Nucleus accumbens (tissue), 56 donors: ENCODE data around the gene CERKL.
"Not testable (repeated sequence)": the region's sequence is repeated elsewhere in the genome, so short reads cannot be mapped to it uniquely, and the experiment has no call there.

ENCODE experiments used
- DNase-seq, 56 donors: peaks; one replicate each; lab custom pipeline; 2025; lab: John Stamatoyannopoulos, UW

Gene CERKL, protein sequence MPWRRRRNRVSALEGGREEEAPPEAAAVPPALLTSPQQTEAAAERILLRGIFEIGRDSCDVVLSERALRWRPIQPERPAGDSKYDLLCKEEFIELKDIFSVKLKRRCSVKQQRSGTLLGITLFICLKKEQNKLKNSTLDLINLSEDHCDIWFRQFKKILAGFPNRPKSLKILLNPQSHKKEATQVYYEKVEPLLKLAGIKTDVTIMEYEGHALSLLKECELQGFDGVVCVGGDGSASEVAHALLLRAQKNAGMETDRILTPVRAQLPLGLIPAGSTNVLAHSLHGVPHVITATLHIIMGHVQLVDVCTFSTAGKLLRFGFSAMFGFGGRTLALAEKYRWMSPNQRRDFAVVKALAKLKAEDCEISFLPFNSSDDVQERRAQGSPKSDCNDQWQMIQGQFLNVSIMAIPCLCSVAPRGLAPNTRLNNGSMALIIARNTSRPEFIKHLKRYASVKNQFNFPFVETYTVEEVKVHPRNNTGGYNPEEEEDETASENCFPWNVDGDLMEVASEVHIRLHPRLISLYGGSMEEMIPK

DNA sequence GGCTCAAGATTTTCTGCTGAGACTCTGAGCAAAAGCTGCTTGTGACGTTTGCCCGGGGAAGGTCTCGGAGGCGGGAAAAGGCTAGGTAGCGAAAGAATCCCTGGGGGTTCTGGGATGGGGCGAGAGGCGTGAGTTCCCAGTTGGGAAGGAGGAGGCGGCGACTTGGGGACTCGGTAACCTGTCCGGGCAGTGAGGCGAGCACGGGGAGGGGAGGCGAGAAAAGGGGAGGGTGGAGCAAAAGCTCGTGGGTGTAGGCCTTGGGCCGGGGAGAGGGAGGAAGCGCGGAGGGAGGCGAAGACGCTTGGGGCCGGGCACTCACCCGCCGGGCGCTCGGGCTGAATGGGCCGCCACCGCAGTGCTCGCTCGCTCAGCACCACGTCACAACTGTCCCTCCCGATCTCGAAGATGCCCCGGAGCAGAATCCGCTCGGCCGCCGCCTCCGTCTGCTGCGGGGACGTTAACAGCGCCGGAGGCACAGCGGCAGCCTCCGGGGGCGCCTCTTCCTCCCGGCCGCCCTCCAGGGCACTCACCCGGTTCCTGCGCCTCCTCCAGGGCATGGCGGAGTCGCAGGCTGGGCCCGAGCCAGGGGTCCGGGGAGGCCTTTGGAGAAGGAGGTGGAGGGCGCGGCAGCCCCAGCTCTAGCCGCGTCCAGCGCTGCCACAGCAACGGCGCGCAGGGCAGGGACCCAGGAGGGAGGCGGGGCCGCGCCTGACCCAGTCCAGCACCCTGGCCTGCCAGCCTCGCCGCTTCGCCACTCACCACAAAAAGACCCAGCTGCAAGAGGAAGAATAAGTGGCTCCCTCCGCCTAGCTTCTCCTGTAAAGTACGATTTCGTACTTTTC lies at the start of gene CERKL:
TSS of gene CERKL (minus strand) at position 656 of the 842 bp plus-strand sequence. CDS start at position 557, 99 bp downstream.
- peak in 7 of 56 donors; percentile 8 to 41 (median 24) for DNase-seq

DNA sequence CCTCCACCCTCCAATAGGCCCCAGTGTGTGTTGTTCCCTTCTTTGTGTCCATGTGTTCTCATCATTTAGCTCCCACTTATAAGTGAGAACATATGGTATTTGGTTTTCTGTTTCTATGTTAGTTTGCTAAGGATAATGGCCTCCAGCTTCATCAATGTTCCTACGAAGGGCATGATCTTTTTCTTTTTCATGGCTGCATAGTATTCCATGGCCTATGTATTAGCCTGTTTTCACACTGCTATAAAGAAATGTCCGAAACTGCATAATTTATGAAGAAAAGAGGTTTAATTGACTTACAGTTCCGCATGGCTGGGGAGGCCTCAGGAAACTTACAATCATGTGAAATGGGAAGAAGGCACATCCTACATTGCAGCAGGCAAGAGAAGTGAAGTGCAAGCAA lies 45.6 kb upstream of the CERKL start:
- DNase-seq = not testable (repeated sequence)

DNA sequence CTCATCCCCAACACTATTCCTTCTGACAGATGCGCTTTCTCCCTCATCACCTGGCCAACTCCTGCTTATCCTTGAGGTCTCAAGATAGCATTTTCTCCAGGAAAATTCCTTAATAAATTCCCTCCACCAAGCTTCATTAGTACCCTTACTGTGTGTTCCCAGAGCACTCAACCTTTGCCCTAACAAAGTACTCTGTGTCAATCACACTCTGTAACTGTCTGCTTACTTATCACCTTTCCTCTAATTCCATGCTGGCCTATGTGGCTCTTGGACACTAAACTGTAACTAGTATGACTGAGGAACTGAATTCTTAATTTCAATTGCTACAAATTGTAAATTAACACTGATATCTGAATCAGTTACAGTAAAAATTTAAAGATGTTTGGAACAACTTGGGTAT lies 41.3 kb upstream of the CERKL start:
- no peak for DNase-seq

DNA sequence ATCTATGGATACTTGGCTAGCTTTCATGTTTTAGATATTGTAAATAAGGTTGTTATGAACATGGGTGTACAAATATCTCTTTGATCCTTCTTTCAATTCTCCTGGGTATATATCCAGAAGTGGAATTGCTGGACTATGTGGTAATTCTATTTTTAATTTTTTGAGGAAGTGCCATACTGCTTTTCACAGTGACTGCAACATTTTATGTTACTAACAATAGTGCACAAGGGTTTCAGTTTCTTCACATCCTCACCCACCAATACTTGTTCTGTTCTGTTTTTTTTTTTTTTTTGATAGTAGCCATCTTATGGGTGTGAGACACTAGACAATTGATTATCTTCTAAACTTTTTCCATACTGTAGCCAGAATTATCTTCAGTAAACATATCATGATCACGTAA lies 40.7 kb upstream of the CERKL start:
- DNase-seq = no peak

DNA sequence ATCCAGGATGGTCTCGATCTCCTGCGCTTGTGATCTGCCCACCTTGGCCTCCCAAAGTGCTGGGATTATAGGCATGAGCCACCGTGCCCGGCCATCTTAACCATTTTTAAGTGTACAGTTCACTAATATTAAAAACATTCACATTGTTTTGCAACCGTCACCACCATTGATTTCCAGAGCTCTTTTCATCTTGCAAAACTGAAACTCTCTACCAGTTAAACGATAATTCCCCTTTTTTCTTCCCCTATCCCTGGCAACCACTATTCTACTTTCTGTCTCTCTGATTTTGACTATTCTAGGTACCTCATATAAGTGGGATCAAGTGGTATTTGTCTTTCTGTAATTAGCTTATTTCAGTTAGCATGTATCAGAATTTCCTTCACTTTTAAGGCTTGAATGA lies 40.2 kb upstream of the CERKL start:
- no peak for DNase-seq

DNA sequence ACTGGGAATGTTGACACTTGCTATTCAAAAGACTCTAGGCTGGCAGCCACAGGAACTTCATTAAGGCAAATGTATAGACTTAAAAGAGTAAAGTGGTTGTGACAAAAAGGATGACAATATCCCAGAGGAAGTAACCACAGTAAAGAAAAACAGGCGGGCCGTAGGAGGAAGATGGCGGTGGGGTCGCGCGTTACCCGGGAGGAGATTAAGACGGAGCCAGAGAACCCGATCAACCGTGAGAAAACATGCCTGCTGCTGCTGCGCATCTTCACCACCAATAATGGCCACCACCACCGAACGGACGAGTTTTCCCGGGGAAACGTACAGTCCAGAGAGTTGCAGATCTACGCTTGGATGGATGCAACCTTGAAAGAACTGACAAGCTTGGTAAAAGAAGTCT lies 37.4 kb upstream of the CERKL start:
- no peak for DNase-seq

DNA sequence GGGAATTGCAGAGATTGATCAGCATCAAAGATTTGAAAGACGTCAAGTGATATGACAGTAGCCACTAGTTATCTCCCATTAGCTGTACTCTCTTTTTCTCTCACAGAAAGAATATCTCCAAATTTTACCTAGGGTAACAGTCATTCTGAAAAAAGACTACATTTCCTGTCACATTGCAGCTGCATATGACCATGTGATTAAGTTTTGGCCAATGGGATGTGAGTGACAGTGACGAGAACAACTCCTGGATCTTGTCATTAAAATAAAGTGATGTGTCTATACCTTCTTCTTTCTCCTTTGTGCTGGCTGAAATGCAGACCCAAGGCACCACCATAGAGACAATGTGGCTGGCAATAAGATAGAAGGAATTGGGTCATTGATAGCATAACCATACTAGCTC lies 34.0 kb upstream of the CERKL start:
- no peak for DNase-seq

DNA sequence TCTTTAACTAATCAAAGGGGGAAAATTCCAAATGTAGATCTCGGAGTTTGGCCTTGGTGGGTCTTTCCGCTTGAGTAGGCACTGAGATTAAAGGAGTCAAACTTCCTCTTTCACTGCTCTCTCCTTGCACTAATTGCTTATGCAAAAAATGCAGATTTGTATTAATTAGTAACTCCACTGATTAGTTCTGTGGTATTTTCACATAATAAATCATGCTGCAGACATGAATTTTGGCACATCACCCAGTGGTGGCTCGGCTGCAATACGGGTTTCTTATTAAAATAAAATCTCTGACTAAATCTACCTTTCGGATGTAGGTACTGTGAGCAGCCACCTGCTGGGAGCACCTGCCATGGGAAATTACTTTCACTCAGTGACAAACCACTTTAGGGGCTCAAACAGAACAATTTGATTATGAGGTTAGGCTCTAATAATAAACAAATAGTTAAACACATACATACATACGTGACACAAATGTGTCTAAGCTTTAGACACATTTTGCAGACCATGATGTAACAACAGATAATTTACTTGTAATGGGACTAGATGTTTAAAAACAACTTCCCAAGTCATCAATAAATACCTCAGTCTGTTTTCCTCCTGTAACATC lies 29.8 kb upstream of the CERKL start:
- no peak for DNase-seq

DNA sequence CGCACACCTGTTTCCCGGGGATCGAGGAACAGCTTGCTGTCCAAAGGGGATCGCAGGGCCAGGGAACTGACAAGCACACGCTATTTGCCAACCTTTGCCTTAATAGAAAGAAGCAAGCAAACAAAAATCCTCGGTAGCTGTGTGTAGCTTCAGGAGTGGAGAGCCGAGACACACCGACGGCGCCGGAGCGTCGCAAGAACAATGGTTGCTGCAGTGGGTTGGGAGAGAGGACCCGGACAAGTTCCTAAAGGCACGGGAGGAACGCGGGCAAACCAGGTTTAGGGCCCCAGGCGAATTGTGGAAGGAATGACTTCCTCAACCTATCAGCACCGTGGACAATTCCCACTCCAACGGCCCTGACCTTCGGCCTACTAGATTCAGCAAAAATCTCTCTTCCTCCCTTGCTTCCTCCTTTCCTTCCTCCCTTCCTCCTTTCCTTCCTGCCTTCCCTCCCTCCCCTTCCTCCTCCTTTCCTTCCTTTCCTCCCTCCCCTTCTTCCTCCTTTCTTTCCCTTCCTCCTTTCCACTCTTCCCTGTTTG lies 28.3 kb upstream of the CERKL start:
- DNase-seq = no peak

DNA sequence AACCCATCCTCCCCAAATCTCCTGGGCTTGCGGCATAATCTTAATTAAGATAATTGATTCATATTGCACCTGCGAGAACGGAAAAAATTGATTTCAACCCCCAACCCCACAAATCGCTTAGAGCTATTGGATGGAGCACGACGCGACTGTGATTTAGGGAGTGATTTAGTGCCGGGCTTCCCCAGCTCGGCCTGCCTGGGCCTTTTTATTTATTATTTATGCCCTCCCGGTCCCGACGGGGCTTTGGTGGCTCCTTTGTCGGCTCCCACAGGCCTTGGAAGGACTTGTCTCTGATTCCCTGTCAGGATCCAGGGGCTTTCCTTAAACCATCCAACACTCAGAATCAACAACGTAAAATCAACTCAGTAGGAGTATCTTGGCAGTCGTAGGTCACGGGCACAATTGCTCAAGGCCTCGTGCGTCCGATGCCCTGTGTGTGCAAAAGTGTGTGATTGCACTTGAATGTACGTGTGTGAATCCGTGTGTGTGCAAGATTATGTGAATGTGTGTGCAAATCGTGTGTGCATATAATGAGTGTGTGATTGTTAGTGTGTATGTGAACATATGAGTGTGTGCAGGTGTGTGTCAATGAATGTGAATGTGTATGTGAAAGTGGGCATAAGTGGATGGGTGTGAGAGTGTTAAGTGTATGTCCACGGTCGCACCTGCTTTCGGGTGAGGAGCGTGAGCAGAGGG lies 27.7 kb upstream of the CERKL start:
- no peak for DNase-seq

DNA sequence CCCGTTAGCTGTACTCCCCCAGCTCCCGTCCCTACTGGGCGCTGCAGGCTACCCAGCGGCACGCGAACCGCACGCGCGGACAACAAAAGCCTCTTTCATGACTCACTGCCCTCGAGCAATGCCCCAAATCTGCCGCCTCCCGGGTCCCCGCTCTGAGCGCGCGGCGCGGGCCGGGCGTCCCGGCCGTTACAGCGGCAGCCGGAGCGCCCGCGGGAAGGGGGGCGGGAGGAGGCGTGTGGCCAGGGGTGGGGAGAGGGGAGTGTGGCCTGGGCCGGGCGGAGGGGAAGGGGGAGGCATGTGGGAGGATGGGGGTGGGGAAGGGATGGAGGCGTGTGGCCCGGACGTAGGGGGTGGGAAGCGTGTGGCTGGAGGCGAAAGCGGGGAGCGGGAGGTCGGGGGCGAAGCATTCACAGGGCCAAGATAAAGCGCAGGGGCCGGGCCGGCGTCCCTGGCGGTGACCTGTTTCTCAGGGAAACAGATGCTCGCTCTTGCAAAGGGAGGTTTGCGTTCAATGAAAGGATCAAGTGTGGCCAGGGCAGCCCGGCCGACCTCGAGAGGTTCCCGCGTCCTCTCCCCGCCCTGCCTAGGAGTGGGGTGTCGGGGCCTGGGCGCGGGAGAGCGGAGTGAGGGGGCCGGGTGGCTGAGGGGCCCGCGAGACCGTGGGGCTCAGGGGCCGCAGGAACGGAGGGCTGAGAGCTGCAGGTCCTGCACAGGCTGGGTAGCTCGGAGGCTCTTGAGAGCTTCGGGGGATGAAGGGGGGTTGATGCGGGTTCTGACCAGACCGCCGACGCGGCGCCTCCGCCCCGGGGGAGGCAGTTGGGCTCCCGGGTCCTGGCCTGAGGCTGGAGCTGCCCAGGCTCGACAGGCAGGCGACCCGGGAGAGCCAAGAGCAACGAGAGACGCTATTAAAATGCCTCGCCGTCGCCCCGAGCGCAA lies 26.9 kb upstream of the CERKL start:
- DNase-seq = peak in 2 of 56 donors; percentile 3 to 4

DNA sequence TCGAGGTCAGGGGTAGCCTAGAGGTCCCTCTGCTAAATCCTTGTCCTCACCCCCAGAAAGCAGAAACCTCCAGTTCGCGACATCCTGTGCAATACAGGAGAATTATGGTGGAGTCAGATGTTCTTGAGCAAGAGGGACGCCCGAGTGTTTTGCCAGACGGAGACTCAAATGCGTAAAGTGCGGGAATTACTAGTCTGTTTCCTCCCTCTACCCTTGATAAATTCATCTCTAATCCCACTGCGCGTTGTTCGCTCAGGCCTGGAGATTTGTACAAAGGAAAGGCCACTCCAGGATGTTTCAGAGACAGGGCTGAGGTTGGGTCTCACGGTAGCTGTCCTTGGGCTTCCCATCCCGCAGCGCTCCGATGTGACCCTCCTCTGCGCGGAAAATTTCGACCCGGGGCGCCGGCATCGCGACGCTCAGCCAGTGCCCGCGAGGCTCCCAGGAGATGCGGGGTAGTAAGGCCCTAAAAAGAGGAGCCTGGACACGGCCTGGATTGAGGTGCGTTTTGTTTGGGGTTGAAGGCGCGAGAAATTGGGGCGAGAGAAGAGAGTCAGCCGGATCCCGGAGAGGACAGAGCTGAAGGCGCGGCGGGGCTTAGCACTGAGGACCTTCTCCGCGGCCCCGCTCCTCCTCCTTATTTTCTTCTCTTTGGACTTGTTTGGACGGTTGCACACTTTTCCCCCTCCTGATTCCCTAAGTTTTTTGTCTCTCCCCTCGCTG lies 26.1 kb upstream of the CERKL start:
- no peak for DNase-seq

DNA sequence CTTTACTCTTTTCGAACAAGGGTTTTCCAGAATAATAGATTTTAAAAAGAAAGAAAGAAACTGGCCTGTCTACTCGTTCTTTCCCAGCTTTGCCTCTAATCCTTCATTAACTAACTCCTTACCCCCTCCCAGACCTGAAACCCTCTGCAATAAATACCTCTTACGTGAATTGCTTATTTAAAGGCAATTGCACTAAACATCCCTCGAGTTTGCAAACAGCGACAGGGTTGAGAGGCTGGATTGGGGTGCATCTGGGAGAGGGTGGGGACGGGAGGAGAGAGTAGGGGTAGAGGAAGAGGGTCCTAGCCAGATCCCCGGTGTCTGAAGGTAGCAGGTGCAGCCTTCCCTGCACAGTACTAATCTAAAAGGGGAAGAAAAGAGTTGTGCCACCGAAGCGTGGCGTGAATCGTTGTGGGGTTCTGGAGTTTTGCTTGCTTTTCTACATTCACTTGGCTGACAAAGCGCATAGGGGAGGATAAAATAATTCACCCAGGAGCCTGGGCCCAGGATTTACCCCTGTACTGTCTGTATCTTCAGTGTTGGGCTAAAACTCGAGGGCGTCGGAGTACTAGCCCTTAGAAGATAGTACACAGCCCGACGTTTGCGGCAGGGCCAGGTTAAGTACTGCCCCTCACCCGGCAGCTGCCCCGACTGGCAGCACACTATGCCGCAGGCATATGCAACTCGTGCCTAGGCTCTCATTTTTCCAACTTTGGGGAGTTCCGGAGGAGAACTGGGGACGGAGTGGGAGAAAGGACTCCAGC lies 25.3 kb upstream of the CERKL start:
- no peak for DNase-seq

DNA sequence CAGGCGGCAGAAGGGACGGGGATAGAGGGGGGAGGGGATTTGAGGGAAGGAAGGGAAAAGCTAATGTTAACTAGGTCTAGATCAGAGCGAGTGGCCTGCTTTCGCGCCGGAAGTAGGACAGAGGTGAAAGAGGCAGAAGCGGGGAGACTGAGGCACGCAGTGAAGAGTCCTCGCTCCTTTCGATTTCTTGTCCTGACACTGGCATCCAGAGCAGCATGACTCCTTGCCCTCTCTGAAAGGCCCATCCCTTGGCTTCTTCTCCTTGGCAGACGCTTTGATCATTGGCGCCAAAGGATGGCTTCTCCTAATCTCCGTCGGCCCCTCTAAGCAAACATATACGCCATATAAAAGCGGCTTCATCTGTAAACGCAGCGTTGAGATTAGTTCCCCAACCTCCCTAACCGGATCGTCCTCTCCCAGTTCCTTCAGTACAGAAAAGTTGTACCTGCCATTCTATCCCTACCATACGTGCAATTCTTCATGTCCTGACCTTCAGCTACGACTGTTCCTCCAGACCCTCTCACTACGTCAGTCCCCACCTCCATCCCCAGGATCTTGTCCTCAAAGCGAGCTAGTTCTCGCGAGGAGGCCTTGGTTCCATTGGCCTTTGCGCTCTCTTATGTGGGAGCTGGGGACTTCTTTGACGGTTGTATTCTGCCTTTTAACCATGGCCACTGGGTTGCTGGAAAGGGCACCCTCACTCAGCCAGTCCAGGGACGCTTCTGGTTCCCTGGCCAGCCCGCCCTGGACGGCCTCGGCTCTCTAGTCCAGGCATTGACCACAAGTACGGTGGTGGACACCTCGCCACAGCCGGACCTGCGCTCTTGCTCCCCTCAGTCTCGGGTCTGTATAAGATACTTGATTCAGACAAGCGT lies 24.3 kb upstream of the CERKL start:
- DNase-seq = no peak

DNA sequence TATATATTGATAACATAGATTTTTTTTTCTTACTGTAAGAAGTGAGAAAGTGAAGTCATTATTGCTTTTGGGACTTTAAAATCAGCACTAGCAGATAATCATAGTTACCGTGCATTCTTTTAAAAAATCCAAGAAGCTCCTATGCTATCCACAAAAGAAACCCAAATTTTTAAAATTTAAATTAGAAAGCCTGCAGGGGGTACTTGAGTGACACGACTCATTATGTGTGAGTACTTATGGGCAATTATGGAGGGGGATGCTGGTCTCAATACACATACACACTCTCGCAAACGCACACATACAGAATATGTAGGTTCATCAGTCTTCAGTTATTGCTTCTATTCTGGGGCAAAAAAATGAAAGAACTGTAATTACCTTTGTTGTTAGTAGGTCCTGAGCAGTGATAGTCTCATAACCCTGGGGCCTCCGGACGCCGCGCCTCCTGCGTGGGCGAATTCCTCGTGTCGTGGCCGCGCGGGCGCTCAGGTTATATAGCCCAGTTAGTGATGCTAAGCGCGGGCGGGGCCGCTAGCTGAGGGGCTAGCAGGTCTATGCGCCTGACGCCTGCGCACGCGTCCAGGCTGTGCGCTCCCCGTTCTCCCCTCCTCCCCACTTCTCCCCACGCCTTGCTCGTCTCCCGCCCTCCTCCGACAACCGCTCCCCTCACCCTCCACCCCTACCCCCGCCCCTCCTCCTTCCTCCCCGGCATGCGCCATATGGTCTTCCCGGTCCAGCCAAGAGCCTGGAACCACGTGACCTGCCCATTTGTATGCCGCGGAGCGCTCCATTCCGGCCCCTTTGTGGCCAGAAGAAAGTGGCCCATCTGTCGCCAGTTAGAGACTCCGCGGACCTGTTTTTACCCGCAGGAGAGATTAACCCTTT lies 23.4 kb upstream of the CERKL start, which contains the start of gene NEUROD1:
TSS of gene NEUROD1 (minus strand) at position 463 of the 882 bp plus-strand sequence. CDS start 1,657 bp downstream, outside the sequence.
- DNase-seq = peak in 4 of 56 donors; percentile 6 to 27 (median 10)
